ENCODE measurements around the gene KLHL17. TPM values are rescaled to one million over a fixed set of nuclear protein-coding genes. Genes with fewer than 3 reads are reported as not detected.

KLHL17 gene
- total and polyA plus RNA-seq, 4 donors: 0.98 to 5.4 (median 2.1) TPM

DNA sequence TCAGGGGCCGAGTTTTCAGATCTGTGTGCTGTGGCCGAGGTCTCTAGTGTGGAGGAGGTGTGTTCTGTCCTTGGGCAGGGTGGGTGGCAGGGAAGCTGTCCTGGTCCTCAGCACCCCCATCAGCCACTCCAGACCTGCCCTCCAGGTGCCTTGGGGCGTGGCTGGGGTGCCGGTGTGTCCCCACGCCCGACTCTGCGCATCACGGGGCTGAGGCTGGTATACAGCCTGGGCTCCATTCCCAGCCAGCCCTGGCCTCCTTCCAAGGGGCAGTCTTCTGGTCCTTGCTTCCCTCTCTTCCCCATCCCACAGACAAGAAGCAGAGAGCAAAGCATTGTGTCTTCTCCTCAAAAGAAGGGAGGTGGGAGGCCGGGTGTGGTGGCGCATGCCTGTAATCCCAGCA, 32.6 kb upstream of the KLHL17 start:
- Histone ChIP-seq H3K4me3 (ENCODE audit: low read depth in 1 of 3, low read length in 3 of 3) (no peak overlapping the region), H3K27me3 (ENCODE audit: control insufficient read depth in 4 of 4, insufficient read depth in 4 of 4, low read length in 3 of 4) (peaks cover 0 to 3% (median 1%) of the 10 kb centered on the region in 4 donors), H3K9me3 (ENCODE audit: control insufficient read depth in 4 of 4, low read length in 3 of 4) (no peaks in the 10 kb centered on the region), H3K9ac (ENCODE audit: low read depth in 1 of 2, low read length in 2 of 2) (no peak overlapping the region), H3K4me1 (ENCODE audit: control insufficient read depth in 4 of 4, insufficient read depth in 4 of 4, low read length in 3 of 4) (peaks cover 8 to 37% (median 20%) of the 10 kb centered on the region in 4 donors), H3K36me3 (ENCODE audit: control insufficient read depth in 4 of 4, insufficient read depth in 3 of 4, low read depth in 1 of 4, low read length in 3 of 4) (no peaks in the 10 kb centered on the region), H3K27ac (ENCODE audit: low read depth in 1 of 2, low read length in 2 of 2) (no peak overlapping the region)
- TF ChIP-seq FOXA2 (IDR thresholded peaks at IDR 0.05) (no peak), REST (IDR thresholded peaks at IDR 0.05) (no peak), NR2F2 (IDR thresholded peaks at IDR 0.05) (no peak), GABPA (IDR thresholded peaks at IDR 0.05 in 1 of 2, conservative IDR thresholded peaks at IDR 0.05 in 1 of 2) (no peak), HNF4G (IDR thresholded peaks at IDR 0.05) (no peak), ZBTB33 (IDR thresholded peaks at IDR 0.05) (no peak), TAF1 (conservative IDR thresholded peaks at IDR 0.05) (no peak), JUND (IDR thresholded peaks at IDR 0.05) (no peak), RXRA (IDR thresholded peaks at IDR 0.05) (no peak), FOXA1 (IDR thresholded peaks at IDR 0.05) (no peak), SP1 (IDR thresholded peaks at IDR 0.05) (no peak)
- TF ChIP-seq, protein P1, sequence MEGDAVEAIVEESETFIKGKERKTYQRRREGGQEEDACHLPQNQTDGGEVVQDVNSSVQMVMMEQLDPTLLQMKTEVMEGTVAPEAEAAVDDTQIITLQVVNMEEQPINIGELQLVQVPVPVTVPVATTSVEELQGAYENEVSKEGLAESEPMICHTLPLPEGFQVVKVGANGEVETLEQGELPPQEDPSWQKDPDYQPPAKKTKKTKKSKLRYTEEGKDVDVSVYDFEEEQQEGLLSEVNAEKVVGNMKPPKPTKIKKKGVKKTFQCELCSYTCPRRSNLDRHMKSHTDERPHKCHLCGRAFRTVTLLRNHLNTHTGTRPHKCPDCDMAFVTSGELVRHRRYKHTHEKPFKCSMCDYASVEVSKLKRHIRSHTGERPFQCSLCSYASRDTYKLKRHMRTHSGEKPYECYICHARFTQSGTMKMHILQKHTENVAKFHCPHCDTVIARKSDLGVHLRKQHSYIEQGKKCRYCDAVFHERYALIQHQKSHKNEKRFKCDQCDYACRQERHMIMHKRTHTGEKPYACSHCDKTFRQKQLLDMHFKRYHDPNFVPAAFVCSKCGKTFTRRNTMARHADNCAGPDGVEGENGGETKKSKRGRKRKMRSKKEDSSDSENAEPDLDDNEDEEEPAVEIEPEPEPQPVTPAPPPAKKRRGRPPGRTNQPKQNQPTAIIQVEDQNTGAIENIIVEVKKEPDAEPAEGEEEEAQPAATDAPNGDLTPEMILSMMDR (IDR thresholded peaks at IDR 0.05; ENCODE audit: low read depth, low read length, missing input control): no peak
- no peak for DNase-seq (ENCODE audit: low spot score)
- 47% methylated on average over 10 of the region's 10 CpGs for WGBS

GRCh38 chr1:928825-929661, 31.3 kb upstream of the KLHL17 start:
- TF ChIP-seq RAD21 (IDR thresholded peaks at IDR 0.05): no peak
- Histone ChIP-seq H3K9ac (ENCODE audit: low read depth in 1 of 2, low read length in 2 of 2) (no peak overlapping the region), H3K27ac (ENCODE audit: low read depth in 1 of 2, low read length in 2 of 2) (no peak overlapping the region), H3K4me3 (ENCODE audit: low read depth in 1 of 3, low read length in 3 of 3) (no peak overlapping the region), H3K4me1 (ENCODE audit: control insufficient read depth in 4 of 4, insufficient read depth in 4 of 4, low read length in 3 of 4) (peaks cover 5 to 31% (median 13%) of the 10 kb centered on the region in 4 donors), H3K27me3 (ENCODE audit: control insufficient read depth in 4 of 4, insufficient read depth in 4 of 4, low read length in 3 of 4) (peaks cover 0 to 3% (median 1%) of the 10 kb centered on the region in 4 donors), H3K9me3 (ENCODE audit: control insufficient read depth in 4 of 4, low read length in 3 of 4) (no peaks in the 10 kb centered on the region), H3K36me3 (ENCODE audit: control insufficient read depth in 4 of 4, insufficient read depth in 3 of 4, low read depth in 1 of 4, low read length in 3 of 4) (no peaks in the 10 kb centered on the region)
- no peak for DNase-seq (ENCODE audit: low spot score)
- WGBS: 73% methylated on average over 40 of the region's 40 CpGs
